GM18520 (cell line): ENCODE data around the gene NLRC5.
"Not testable (repeated sequence)": the region's sequence is repeated elsewhere in the genome, so short reads cannot be mapped to it uniquely, and the experiment has no call there.

Source experiments
- ATAC-seq: cut with Tn5 transposase; IDR thresholded peaks from one replicate; pipeline ENCODE4 v1.9.1; 2021; ENCODE audit not compliant: unreplicated experiment

NLRC5 gene

GRCh38 chr16:56980792-56981724 is 8.3 kb upstream of the NLRC5 start:
- no peak for ATAC-seq

- no peak for ATAC-seq
Observed at GRCh38 chr16:56981729-56982271, 7.6 kb upstream of the NLRC5 start.

GRCh38 chr16:56982695-56983094 is 6.7 kb upstream of the NLRC5 start:
- ATAC-seq, result no peak

GRCh38 chr16:56983211-56983751 is 6.1 kb upstream of the NLRC5 start:
- no peak for ATAC-seq

- ATAC-seq, result no peak
Observed at GRCh38 chr16:56984639-56985038, 4.7 kb upstream of the NLRC5 start.

GRCh38 chr16:56985288-56985961 is 3.9 kb upstream of the NLRC5 start:
- no peak for ATAC-seq

GRCh38 chr16:56985962-56986360 is 3.4 kb upstream of the NLRC5 start:
- no peak for ATAC-seq

- ATAC-seq, result no peak
Observed at GRCh38 chr16:56986361-56986760, 3.0 kb upstream of the NLRC5 start.

- ATAC-seq, result not testable (repeated sequence)
Observed at GRCh38 chr16:56986908-56987307, 2.4 kb upstream of the NLRC5 start.

- ATAC-seq, result no peak
Observed at GRCh38 chr16:56987692-56988091, 1.7 kb upstream of the NLRC5 start.

- ATAC-seq, result no peak
Observed at GRCh38 chr16:56988161-56988947, 1.0 kb upstream of the NLRC5 start.

- no peak for ATAC-seq
Observed at GRCh38 chr16:56989988-56990387, 631 bp downstream of the NLRC5 start.

GRCh38 chr16:56990407-56991286 is 1.3 kb downstream of the NLRC5 start:
- no peak for ATAC-seq

- not testable (repeated sequence) for ATAC-seq
Observed at GRCh38 chr16:56992431-56992830, 3.1 kb downstream of the NLRC5 start.

GRCh38 chr16:56993204-56993603 is 3.8 kb downstream of the NLRC5 start:
- no peak for ATAC-seq

GRCh38 chr16:56994311-56994710 is 5.0 kb downstream of the NLRC5 start:
- no peak for ATAC-seq

- ATAC-seq, result no peak
Observed at GRCh38 chr16:56995136-56995805, 5.9 kb downstream of the NLRC5 start.

GRCh38 chr16:56997264-56997663 is 7.9 kb downstream of the NLRC5 start:
- ATAC-seq, result no peak

- ATAC-seq, result no peak
Observed at GRCh38 chr16:56997931-56998330, 8.6 kb downstream of the NLRC5 start.
